GM12891 (cell line): ENCODE results near the gene GRP.
"Not testable (repeated sequence)": the region's sequence is repeated elsewhere in the genome, so short reads cannot be mapped to it uniquely, and the experiment has no call there.

Source experiments
- DNase-seq: peaks from one replicate; pipeline ENCODE4 v3.0.0; 2011; ENCODE audit warnings: low spot score; ENCODE audit not compliant: insufficient read length
- FAIRE-seq: peaks from 2 replicates; lab custom pipeline; 2011; peaks lifted over from hg19 to GRCh38; lab: Jason Lieb, UNC
- PAX5 ChIP-seq: IDR thresholded peaks from 2 replicates; pipeline ENCODE4 v1.6.1; 2011; ENCODE audit warnings: low read length, moderate library complexity, mild to moderate bottlenecking; ENCODE audit not compliant: insufficient read depth, severe bottlenecking
- POLR2A ChIP-seq: IDR thresholded peaks from 2 replicates; pipeline ENCODE4 v1.6.1; 2011; ENCODE audit warnings: low read depth, low read length, control low read depth
- POLR2AphosphoS5 ChIP-seq: IDR thresholded peaks from 2 replicates; pipeline ENCODE4 v1.6.1; 2011; ENCODE audit warnings: low read depth, low read length, control low read depth
- POU2F2 ChIP-seq: IDR thresholded peaks from 2 replicates; pipeline ENCODE4 v1.6.1; 2011; ENCODE audit warnings: low read depth, mild to moderate bottlenecking, control low read depth, low read length, moderate library complexity
- SPI1 ChIP-seq: IDR thresholded peaks from 2 replicates; pipeline ENCODE4 v1.6.1; 2011; ENCODE audit warnings: low read depth, low read length, control low read depth
- TAF1 ChIP-seq: IDR thresholded peaks from 2 replicates; pipeline ENCODE4 v1.6.1; 2011; ENCODE audit warnings: low read depth, low read length, control low read depth

The GRP gene

DNA sequence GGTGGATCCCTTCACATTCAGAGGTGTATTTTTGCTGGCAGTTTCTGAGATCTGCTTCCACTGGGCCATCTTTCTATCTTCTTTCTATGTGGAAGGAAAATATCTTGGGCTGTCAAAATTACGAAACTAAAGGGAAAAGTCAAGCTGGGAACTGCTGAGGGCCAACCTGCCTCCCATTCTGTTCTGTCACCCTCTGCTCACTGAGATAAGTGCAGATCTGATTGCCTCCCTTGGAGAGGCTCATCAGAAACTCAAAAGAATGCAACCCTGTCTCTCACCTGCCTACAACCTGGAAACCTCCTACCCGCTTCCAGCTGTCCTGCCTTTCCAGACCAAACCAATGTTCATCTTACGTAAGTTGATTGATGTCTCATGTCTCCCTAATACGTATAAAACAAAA lies 26.8 kb downstream of the GRP start:
- no peak for FAIRE-seq
- no peak for DNase-seq
- TF ChIP-seq POLR2A (no peak), POU2F2 (no peak), PAX5 (no peak), SPI1 (no peak), POLR2AphosphoS5 (no peak), TAF1 (no peak)

DNA sequence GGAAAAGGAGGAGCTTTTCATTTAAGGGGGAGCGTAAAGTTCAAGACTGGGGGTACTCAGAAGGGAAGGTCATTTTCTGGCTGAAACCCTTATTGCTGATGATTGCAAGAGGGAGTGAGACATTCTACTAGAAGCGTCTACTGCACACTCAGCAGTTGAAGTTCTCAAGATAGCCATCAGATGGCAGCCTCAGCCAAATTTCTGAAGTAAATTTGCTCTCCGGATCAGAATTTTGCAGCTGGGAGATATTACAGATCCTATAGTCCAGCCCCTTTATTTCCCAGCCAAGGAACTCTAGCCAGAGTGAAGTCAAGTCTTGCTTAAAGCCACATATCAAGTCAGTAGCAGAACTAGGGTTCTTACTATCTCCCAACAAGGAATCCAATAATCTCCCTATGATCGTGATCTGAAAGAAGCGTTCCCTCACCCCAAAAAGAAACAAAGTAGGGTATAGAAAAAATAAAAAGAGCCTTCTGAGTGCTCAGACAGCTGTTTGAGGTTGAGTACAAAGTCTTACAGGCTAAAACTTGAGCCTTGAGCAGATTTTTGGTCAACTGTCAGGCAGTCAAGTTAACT lies 29.3 kb downstream of the GRP start:
- FAIRE-seq = peak; percentile 52
- TF ChIP-seq PAX5 = no peak
- DNase-seq = peak; percentile 33

GRCh38 chr18:59255491-59255890 lies 35.5 kb downstream of the GRP start:
- FAIRE-seq = not testable (repeated sequence)

GRCh38 chr18:59261842-59262241 lies 41.9 kb downstream of the GRP start:
- not testable (repeated sequence) for DNase-seq, FAIRE-seq

More at GRCh38 chr18:59255491-59255890, 35.5 kb downstream of the GRP start:
- DNase-seq = not testable (repeated sequence)

GRCh38 chr18:59262243-59262642 lies 42.3 kb downstream of the GRP start:
- not testable (repeated sequence) for FAIRE-seq

DNA sequence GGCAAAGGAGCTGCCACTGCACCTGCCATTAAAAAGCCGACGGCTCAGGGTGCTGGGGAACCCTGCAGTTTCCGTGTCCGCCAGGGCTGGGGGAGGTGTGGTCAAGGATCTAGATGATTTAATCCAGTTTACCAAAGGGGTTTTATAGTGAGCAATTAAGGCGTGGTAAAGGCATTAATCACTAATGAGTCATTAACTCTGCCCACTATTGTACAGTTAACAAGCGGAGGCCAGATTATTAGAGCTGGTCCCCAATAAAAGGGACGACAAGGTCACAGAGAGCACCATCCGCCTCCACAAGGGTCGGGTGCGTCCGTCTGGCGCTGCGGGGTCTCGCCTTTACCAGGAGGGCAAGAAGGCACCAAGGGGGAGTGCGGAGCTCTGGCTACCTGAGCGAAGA lies 43.7 kb downstream of the GRP start:
- no peak for FAIRE-seq

More at GRCh38 chr18:59262243-59262642, 42.3 kb downstream of the GRP start:
- not testable (repeated sequence) for DNase-seq

DNA sequence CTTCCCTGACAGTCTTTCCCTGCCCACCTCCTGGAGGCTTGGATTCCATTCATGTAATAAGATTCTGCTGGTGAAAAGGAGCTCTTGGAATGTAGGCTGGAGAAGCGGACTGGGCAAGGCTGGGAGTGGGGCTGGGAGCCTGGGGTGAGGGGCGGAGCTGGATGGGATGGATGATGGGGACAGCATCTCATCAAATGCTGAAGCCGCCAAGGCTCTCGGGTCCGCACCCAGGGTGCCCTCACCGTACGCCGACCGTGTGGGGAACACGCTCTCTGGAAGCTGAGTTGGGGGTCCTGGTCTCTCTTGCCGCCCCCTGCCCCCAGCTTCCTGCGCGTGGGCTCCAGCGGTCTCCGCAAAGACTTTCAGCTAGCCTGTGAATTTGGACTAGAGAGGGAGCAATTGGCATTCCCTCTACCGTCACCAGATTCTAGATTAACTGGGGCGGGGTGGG lies 44.2 kb downstream of the GRP start:
- DNase-seq = no peak
- no peak for TF ChIP-seq POLR2A
- no peak for TF ChIP-seq POLR2AphosphoS5
- no peak for TF ChIP-seq TAF1
- TF ChIP-seq PAX5 = no peak
- no peak for TF ChIP-seq POU2F2
- no peak for TF ChIP-seq SPI1
- FAIRE-seq = no peak

More for the DNA sequence above, 43.7 kb downstream of the GRP start:
- TF ChIP-seq PAX5 (no peak), POLR2AphosphoS5 (no peak), POU2F2 (no peak), POLR2A (no peak), SPI1 (no peak), TAF1 (no peak)
- no peak for DNase-seq

DNA sequence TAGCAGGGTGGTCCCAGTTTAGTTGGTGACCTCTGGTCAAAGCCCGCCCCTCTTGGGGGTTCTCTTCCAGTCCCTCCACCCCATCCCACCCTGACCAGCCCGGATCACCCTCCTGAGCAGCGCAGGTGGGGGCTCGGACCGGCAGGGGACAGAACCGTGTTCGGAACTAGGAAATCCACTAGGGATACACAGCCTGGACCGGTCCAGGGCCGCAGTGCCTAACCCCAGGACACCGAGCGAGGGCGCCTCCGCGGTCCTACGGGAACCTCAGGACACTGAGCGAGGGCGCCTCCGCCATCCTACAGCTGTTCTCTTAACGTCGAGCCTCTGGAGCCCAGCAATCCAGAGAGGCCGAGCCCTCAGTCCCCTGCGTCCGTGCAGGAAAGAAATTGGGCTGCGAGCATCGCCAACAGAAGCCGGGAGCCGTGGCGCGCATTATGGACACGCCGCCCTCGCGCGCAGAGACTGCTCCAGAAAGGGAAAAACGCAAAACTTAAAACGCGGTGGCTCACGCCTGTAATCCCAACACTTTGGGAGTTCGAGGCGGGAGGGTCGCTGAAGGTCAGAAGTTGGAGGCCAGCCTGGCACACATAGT lies 44.8 kb downstream of the GRP start:
- no peak for TF ChIP-seq TAF1
- no peak for TF ChIP-seq POLR2AphosphoS5
- no peak for TF ChIP-seq POLR2A
- TF ChIP-seq PAX5 = no peak
- no peak for TF ChIP-seq POU2F2
- no peak for TF ChIP-seq SPI1
- FAIRE-seq = no peak
- DNase-seq = no peak

- no peak for TF ChIP-seq POLR2AphosphoS5
- TF ChIP-seq POU2F2 = no peak
- TF ChIP-seq POLR2A = no peak
- no peak for TF ChIP-seq TAF1
- TF ChIP-seq PAX5 = no peak
- FAIRE-seq = no peak
- DNase-seq = peak; percentile 47
Measured at GRCh38 chr18:59265246-59265973, 45.5 kb downstream of the GRP start.

DNA sequence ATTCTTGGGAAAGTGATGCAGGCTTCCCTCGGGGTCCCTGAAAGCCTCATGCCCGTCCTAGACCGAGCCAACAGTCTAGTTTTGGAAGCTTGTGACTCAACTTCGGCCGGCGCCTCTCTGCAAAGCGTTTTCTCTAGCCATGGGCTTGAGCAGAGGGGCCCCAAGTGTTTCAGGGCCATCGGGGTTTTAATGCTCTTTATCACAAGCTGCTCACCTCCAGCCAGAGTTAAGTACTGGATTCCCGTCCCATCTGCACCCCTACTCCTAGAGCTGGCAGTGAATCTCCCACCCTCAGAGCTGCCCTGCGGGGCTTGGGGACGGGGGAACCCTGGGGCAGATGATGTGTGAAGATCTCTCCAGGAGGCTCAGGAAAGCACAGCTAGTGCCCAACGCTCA lies 46.0 kb downstream of the GRP start:
- TF ChIP-seq TAF1 = no peak
- TF ChIP-seq PAX5 = no peak
- no peak for TF ChIP-seq SPI1
- no peak for TF ChIP-seq POLR2AphosphoS5
- TF ChIP-seq POLR2A = no peak
- TF ChIP-seq POU2F2 = no peak
- FAIRE-seq (no peak), DNase-seq (no peak)
